ENCODE results near the gene ZBTB17. TPM values are rescaled to one million over a fixed set of nuclear protein-coding genes. Genes with fewer than 3 reads are reported as not detected.

ZBTB17 gene
- total RNA-seq, 1 experiment from 2014 or later, result 46.3 TPM

- no peak for TF ChIP-seq CTCF (IDR thresholded peaks at IDR 0.05; ENCODE audit: unreplicated experiment)
- ChIA-PET CTCF (interaction anchor here (0.5 to 1.0 kb wide), 3 partner anchors 30 to 337 kb away, joined by 3 to 5 read pairs (median 3); partner anchors contain the start of gene FBXO42), POLR2A (no interaction called here)
- no peak overlapping the region for H3K4me3 Mint-ChIP-seq (ENCODE audit: unreplicated experiment)
- intact Hi-C loops (cut with micrococcal nuclease), result no loop called here
- H3K27me3 Mint-ChIP-seq (ENCODE audit: insufficient read depth, unreplicated experiment), result no peaks in the 10 kb centered on the region
- H3K36me3 Mint-ChIP-seq (ENCODE audit: insufficient read depth, unreplicated experiment), result no peaks in the 10 kb centered on the region
- DNase-seq (ENCODE audit: unreplicated experiment), result no peak
- H3K9me3 Mint-ChIP-seq (ENCODE audit: unreplicated experiment), result no peaks in the 10 kb centered on the region
- peaks cover 19% of the 10 kb centered on the region for H3K4me1 Mint-ChIP-seq (ENCODE audit: insufficient read depth, unreplicated experiment)
- BruUV-seq (replicated peaks), result no TSS peak
- H3K27ac Mint-ChIP-seq (ENCODE audit: low read depth, unreplicated experiment), result no peak overlapping the region
Observed at GRCh38 chr1:16015491-16015890, 39.6 kb upstream of the ZBTB17 start.

- intact Hi-C loops (cut with micrococcal nuclease), result no loop called here
- Mint-ChIP-seq H3K27me3 (ENCODE audit: insufficient read depth, unreplicated experiment) (no peaks in the 10 kb centered on the region), H3K9me3 (ENCODE audit: unreplicated experiment) (no peaks in the 10 kb centered on the region), H3K4me3 (ENCODE audit: unreplicated experiment) (no peak overlapping the region), H3K27ac (ENCODE audit: low read depth, unreplicated experiment) (no peak overlapping the region), H3K4me1 (ENCODE audit: insufficient read depth, unreplicated experiment) (peaks cover 19% of the 10 kb centered on the region), H3K36me3 (ENCODE audit: insufficient read depth, unreplicated experiment) (no peaks in the 10 kb centered on the region)
- TF ChIP-seq CTCF (IDR thresholded peaks at IDR 0.05; ENCODE audit: unreplicated experiment), result no peak
- no peak for DNase-seq (ENCODE audit: unreplicated experiment)
- BruUV-seq (replicated peaks), result no TSS peak
- ChIA-PET CTCF (interaction anchor here (0.5 to 1.3 kb wide), 5 partner anchors 18 to 337 kb away, joined by 3 to 7 read pairs (median 4); partner anchors contain the start of gene FBXO42), POLR2A (interaction anchor here (0.6 kb wide), 1 partner anchor 231 kb away, joined by 3 read pairs; no protein-coding TSS in a partner anchor)
Observed at GRCh38 chr1:16014509-16015482, 38.9 kb upstream of the ZBTB17 start.

- Mint-ChIP-seq H3K36me3 (ENCODE audit: insufficient read depth, unreplicated experiment) (no peaks in the 10 kb centered on the region), H3K9me3 (ENCODE audit: unreplicated experiment) (no peaks in the 10 kb centered on the region), H3K4me3 (ENCODE audit: unreplicated experiment) (no peak overlapping the region), H3K4me1 (ENCODE audit: insufficient read depth, unreplicated experiment) (peaks cover 13% of the 10 kb centered on the region), H3K27ac (ENCODE audit: low read depth, unreplicated experiment) (peak overlapping the region; percentile 19), H3K27me3 (ENCODE audit: insufficient read depth, unreplicated experiment) (no peaks in the 10 kb centered on the region)
- ChIA-PET CTCF (interaction anchor here (0.6 to 1.3 kb wide), 3 partner anchors 19 to 306 kb away, joined by 3 to 7 read pairs (median 4); no protein-coding TSS in a partner anchor), POLR2A (interaction anchor here (0.6 kb wide), 1 partner anchor 183 kb away, joined by 4 read pairs; no protein-coding TSS in a partner anchor)
- no TSS peak for BruUV-seq (replicated peaks)
- intact Hi-C loops (cut with micrococcal nuclease), result no loop called here
- no peak for DNase-seq (ENCODE audit: unreplicated experiment)
- no peak for TF ChIP-seq CTCF (IDR thresholded peaks at IDR 0.05; ENCODE audit: unreplicated experiment)
Observed at GRCh38 chr1:16013908-16014258, 38.0 kb upstream of the ZBTB17 start.

GRCh38 chr1:16013220-16013907 lies 37.5 kb upstream of the ZBTB17 start:
- TF ChIP-seq CTCF (IDR thresholded peaks at IDR 0.05; ENCODE audit: unreplicated experiment), result no peak
- Mint-ChIP-seq H3K27ac (ENCODE audit: low read depth, unreplicated experiment) (peak overlapping the region; percentile 19), H3K27me3 (ENCODE audit: insufficient read depth, unreplicated experiment) (no peaks in the 10 kb centered on the region), H3K9me3 (ENCODE audit: unreplicated experiment) (no peaks in the 10 kb centered on the region), H3K4me3 (ENCODE audit: unreplicated experiment) (no peak overlapping the region), H3K36me3 (ENCODE audit: insufficient read depth, unreplicated experiment) (no peaks in the 10 kb centered on the region), H3K4me1 (ENCODE audit: insufficient read depth, unreplicated experiment) (peaks cover 13% of the 10 kb centered on the region)
- peak; percentile 64 for DNase-seq (ENCODE audit: unreplicated experiment)
- intact Hi-C loops (cut with micrococcal nuclease), result no loop called here
- ChIA-PET CTCF (interaction anchor here (0.6 to 1.3 kb wide), 2 partner anchors 19 to 210 kb away, joined by 3 to 7 read pairs; no protein-coding TSS in a partner anchor), POLR2A (interaction anchor here (0.6 kb wide), 1 partner anchor 183 kb away, joined by 4 read pairs; no protein-coding TSS in a partner anchor)
- BruUV-seq (replicated peaks), result no TSS peak
